OCI-LY7 (cell line): ENCODE measurements around the gene PGLYRP2.

Source experiments
- CTCF ChIP-seq: fragments of 200-600 bp; sonication (generic); conservative IDR thresholded peaks from 2 replicates; pipeline ENCODE4 v1.5.1; 2014; ENCODE audit warnings: mild to moderate bottlenecking, antibody characterized with exemption, low read length, moderate library complexity, mixed read lengths
- EZH2phosphoT487 ChIP-seq: fragments of 200-600 bp; sonication (generic); IDR thresholded peaks from 2 replicates; pipeline ENCODE4 v1.6.1; 2018; ENCODE audit warnings: low read depth, borderline replicate concordance, mild to moderate bottlenecking, mixed run types, antibody characterized with exemption, low read length, moderate library complexity, mixed read lengths

GRCh38 chr19:15432629-15433518, 46.4 kb downstream of the PGLYRP2 start:
- TF ChIP-seq CTCF: no peak
- TF ChIP-seq EZH2phosphoT487: no peak
